GM18511 (cell line): ENCODE data around the gene KIRREL2.

Experiments used
- ATAC-seq: cut with Tn5 transposase; IDR thresholded peaks from one replicate; pipeline ENCODE4 v1.9.1; 2021; ENCODE audit warnings: mild to moderate bottlenecking, moderate library complexity; ENCODE audit not compliant: unreplicated experiment

The KIRREL2 gene

GRCh38 chr19:35844482-35845214 is 12.1 kb upstream of the KIRREL2 start:
- no peak for ATAC-seq

- no peak for ATAC-seq
Observed at GRCh38 chr19:35845215-35846037, 11.3 kb upstream of the KIRREL2 start.

- no peak for ATAC-seq
Observed at GRCh38 chr19:35846038-35846668, 10.6 kb upstream of the KIRREL2 start.

- no peak for ATAC-seq
Observed at GRCh38 chr19:35847911-35848310, 8.8 kb upstream of the KIRREL2 start.

GRCh38 chr19:35848486-35848885 is 8.2 kb upstream of the KIRREL2 start:
- no peak for ATAC-seq

GRCh38 chr19:35848919-35849505 is 7.7 kb upstream of the KIRREL2 start:
- no peak for ATAC-seq

- ATAC-seq: no peak
Observed at GRCh38 chr19:35851213-35852028, 5.3 kb upstream of the KIRREL2 start.

GRCh38 chr19:35852029-35852780 is 4.5 kb upstream of the KIRREL2 start, which contains the start of gene NPHS1:
TSS of gene NPHS1 (minus strand) at chr19:35852504. CDS start at chr19:35851837, 667 bp downstream.
- ATAC-seq: no peak

- no peak for ATAC-seq
Observed at GRCh38 chr19:35853038-35853756, 3.5 kb upstream of the KIRREL2 start.

GRCh38 chr19:35858311-35858710 is 1.6 kb downstream of the KIRREL2 start:
- no peak for ATAC-seq

GRCh38 chr19:35859414-35859813 is 2.7 kb downstream of the KIRREL2 start:
- ATAC-seq: no peak

- no peak for ATAC-seq
Observed at GRCh38 chr19:35860436-35860817, 3.7 kb downstream of the KIRREL2 start.

GRCh38 chr19:35860818-35861639 is 4.3 kb downstream of the KIRREL2 start:
- ATAC-seq: no peak

GRCh38 chr19:35861640-35862160 is 5.0 kb downstream of the KIRREL2 start:
- no peak for ATAC-seq

- ATAC-seq: no peak
Observed at GRCh38 chr19:35862528-35862927, 5.8 kb downstream of the KIRREL2 start.

- no peak for ATAC-seq
Observed at GRCh38 chr19:35863018-35863417, 6.3 kb downstream of the KIRREL2 start.

- ATAC-seq: peak; percentile 49
Observed at GRCh38 chr19:35868172-35868822, 11.6 kb downstream of the KIRREL2 start, which contains the start of gene APLP1. TSS of gene APLP1 (plus strand) at chr19:35868574. CDS start at chr19:35868637, 63 bp downstream.
